Esophagus (tissue), 2 donors: ENCODE results near the gene CDC42EP5. TPM values are rescaled to one million over a fixed set of nuclear protein-coding genes. Genes with fewer than 3 reads are reported as not detected.

Experiments used
- H3K27ac ChIP-seq, 2 donors: one replicate each; pipeline ENCODE4 v1.5.1; 2013; ENCODE audit warnings: low read depth in 2 of 2, mild to moderate bottlenecking in 2 of 2, inconsistent platforms in 1 of 2, low read length in 1 of 2, moderate library complexity in 1 of 2
- H3K27me3 ChIP-seq, 2 donors: one replicate each; pipeline ENCODE4 v1.6.1; 2013; ENCODE audit warnings: low read length in 2 of 2, control low read depth in 1 of 2, mild to moderate bottlenecking in 1 of 2; ENCODE audit not compliant: insufficient read depth in 2 of 2, control insufficient read depth in 1 of 2
- H3K36me3 ChIP-seq, 2 donors: one replicate each; pipeline ENCODE4 v1.6.1; 2013; ENCODE audit warnings: low read length in 1 of 2; ENCODE audit not compliant: control insufficient read depth in 2 of 2, insufficient read depth in 2 of 2
- H3K4me1 ChIP-seq, 2 donors: one replicate each; pipeline ENCODE4 v1.6.1; 2013; ENCODE audit warnings: low read length in 1 of 2; ENCODE audit not compliant: control insufficient read depth in 2 of 2, insufficient read depth in 2 of 2
- H3K4me3 ChIP-seq, 2 donors: one replicate each; pipeline ENCODE4 v1.5.1; 2013; ENCODE audit warnings: low read length in 2 of 2, mild to moderate bottlenecking in 2 of 2, low read depth in 1 of 2, moderate library complexity in 1 of 2
- H3K9me3 ChIP-seq, 2 donors: one replicate each; pipeline ENCODE4 v1.6.1; 2013; ENCODE audit warnings: mild to moderate bottlenecking in 2 of 2, low read depth in 1 of 2, low read length in 1 of 2, moderate library complexity in 1 of 2; ENCODE audit not compliant: control insufficient read depth in 2 of 2, insufficient read depth in 1 of 2
- WGBS, 2 donors: extraction: QIAGEN DNeasy Blood & Tissue Kit; methylation state at CpG; one replicate each; pipeline ENCODE4 v1.1.7; 2013; 5-methylcytosine and 5-hydroxymethylcytosine counted together
- polyA plus RNA-seq, 2 donors: library from polyadenylated mRNA; stranded (reverse); fragments of 200-250 nt; gene quantifications; one replicate each; pipeline ENCODE4 v1.2.3, GENCODE V29; 2013
- donor health status: healthy with polysubstance abuse.
- donor health status: Bipolar disorder and iron deficiency.

CDC42EP5 gene
- polyA plus RNA-seq, 2 donors = 7.0 to 13.1 TPM

DNA sequence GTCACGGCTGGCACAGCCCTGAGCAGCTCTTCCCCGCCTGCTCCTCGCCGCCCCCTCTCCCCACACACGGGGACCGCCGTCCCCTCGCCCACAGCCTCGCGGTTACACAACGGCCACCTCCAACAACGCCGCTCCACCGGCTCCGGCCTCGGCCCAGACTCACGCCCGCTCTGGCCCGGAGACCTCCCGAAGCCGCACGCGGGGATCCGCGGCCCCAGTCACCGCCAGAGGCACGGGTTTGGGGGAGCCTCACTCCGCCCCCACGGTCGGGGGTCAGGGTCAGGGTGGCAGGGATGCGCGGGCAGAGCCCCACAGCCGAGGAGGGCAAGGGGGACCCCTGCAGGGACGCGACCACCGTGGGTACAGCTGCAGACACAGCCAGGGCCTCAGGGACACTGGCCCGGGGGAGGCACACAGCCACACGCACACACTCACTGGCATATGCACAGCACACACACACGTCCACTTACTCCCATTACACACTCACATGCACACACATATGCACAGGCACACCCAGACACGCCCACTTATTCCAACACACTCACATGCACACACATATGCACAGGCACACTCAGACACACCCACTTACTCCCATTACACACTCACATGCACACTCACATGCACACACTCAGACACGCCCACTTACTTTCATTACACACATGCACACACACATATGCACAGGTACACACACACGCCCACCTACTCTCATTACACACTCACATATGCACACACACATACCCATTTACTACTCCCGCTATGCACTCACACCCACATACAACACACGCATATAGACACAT lies 56.2 kb downstream of the CDC42EP5 start:
- WGBS, 2 donors = 36 to 37% methylated on average over 39 to 44 of the region's 44 CpGs
- Histone ChIP-seq H3K4me1 (peaks cover 0 to 2% of the 10 kb centered on the region in 2 donors), H3K9me3 (peaks cover 0 to 8% of the 10 kb centered on the region in 2 donors), H3K4me3 (no peak overlapping the region), H3K27me3 (peaks cover 0 to 16% of the 10 kb centered on the region in 2 donors), H3K36me3 (no peaks in the 10 kb centered on the region), H3K27ac (no peak overlapping the region)

DNA sequence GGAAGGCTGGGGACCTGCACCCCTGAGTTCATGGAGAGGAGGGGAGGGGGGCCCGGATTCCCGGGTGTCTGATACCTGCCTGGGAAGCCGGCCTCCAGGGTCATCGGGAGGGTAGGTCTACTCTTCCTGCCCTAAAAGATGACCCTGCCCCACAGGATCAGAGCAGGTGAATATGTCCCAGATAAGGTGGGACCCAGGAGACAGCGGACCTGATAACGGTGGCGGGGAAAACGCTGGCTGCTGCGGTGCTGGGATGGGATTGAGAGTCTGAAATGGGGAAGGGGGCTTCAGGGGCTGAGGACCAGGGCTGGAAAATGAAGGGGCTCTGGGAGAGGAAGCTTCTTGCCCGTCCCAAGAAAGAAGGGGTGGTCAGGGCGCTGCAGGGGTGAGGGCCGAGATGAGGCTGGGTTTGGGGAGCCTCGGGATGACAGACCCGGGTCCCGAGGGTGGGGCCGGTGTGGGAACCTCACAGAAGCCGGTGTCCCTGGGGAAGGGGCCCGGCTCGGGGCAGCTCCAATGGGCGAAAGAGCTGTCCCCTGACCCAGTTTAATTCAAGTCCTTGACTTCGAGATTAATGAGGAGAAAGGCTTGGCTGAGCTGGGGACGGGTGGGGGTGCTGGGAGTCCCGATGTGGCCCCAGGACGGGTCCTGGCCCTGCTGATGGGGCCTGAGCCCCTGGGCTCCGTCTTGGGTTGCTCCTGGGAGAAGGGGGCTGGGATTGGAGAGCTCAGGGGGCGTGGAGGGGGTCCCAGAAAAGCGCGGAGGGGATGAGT lies 57.0 kb downstream of the CDC42EP5 start:
- Histone ChIP-seq H3K9me3 (peaks cover 0 to 8% of the 10 kb centered on the region in 2 donors), H3K4me3 (no peak overlapping the region), H3K4me1 (peaks cover 0 to 2% of the 10 kb centered on the region in 2 donors), H3K27me3 (peaks cover 0 to 16% of the 10 kb centered on the region in 2 donors), H3K27ac (no peak overlapping the region), H3K36me3 (no peaks in the 10 kb centered on the region)
- 6 to 7% methylated on average over 26 to 28 of the region's 28 CpGs for WGBS, 2 donors

DNA sequence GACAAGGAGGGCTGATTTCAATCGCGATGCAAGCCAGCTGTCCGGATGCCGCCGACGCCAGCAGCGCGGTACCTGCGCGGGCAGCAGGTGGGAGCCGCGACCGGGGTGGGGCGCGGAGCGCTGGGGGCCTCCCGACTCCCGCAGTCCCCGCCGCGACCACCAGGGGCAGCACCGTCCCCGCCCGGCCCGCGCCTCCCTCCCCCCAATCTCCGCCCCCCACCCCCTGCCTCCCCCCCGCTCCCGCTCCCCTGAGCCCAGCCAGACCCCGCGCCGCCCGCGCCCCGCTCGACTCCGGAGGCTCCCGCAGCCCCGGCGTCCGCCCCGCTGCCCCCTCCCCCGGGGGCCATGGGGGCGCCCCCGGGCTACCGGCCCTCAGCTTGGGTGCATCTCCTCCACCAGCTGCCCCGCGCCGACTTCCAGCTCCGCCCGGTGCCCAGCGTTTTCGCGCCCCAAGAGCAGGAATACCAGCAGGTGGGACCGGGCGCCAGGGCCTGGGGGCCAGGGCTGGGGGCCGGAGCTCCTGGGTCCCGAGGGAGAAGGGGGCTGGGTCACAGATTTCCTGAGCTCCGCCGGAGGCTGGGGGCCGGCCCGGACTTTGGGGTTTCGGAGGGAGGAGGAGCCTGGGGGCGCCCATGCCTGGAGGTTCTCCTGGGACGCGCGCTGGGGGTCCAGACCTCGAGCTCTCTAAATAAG lies 57.7 kb downstream of the CDC42EP5 start, which contains the start of gene TTYH1:
TSS of gene TTYH1 (plus strand) at position 257 of the 693 bp plus-strand sequence. CDS start at position 346, 89 bp downstream.
- Histone ChIP-seq H3K9me3 (peaks cover 0 to 8% of the 10 kb centered on the region in 2 donors), H3K4me1 (peaks cover 0 to 2% of the 10 kb centered on the region in 2 donors), H3K4me3 (no peak within 1 kb of the TSS), H3K27me3 (peaks cover 0 to 16% of the 10 kb centered on the region in 2 donors), H3K27ac (no peak within 1 kb of the TSS), H3K36me3 (no peaks in the 10 kb centered on the region)
- WGBS, 2 donors = 5 to 10% methylated on average over 22 to 65 of the region's 68 CpGs

Other genes with a start within 250 kb of the CDC42EP5 start
- under 1 TPM; 0.08 to 0.26 TPM for gene LILRA6, start 230.5 kb downstream of the CDC42EP5 start, polyA plus RNA-seq
- gene LILRB5, start 216.0 kb downstream of the CDC42EP5 start, polyA plus RNA-seq = under 1 TPM; 0.63 to 0.92 TPM
- gene LILRB2, start 192.2 kb downstream of the CDC42EP5 start, polyA plus RNA-seq = under 1 TPM; 0.39 to 0.67 TPM
- gene LILRA5, start 160.1 kb downstream of the CDC42EP5 start, polyA plus RNA-seq = under 1 TPM; 0.12 to 0.34 TPM
- under 1 TPM in 1 of 2 donors, not detected in 1; 0.06 TPM for gene LILRA4, start 134.1 kb downstream of the CDC42EP5 start, polyA plus RNA-seq
- 1 to 10 TPM; 1.9 to 2.0 TPM for gene LAIR1, start 108.4 kb downstream of the CDC42EP5 start, polyA plus RNA-seq
- gene TTYH1, start 57.8 kb downstream of the CDC42EP5 start, polyA plus RNA-seq = 1 to 10 TPM in 1 of 2 donors, under 1 TPM in 1; 0.82 to 3.7 TPM
- 100 to 1,000 TPM in 1 of 2 donors, 10 to 100 TPM in 1; 55.3 to 137 TPM for gene LENG8, start 24.1 kb downstream of the CDC42EP5 start, polyA plus RNA-seq
- gene LENG9, start 9.5 kb downstream of the CDC42EP5 start, polyA plus RNA-seq = 1 to 10 TPM; 4.4 to 5.8 TPM
- gene LAIR2, start 29.5 kb upstream of the CDC42EP5 start, polyA plus RNA-seq = under 1 TPM in 1 of 2 donors, not detected in 1; 0.08 TPM
- under 1 TPM; 0.53 to 0.55 TPM for gene LILRA2, start 100.5 kb upstream of the CDC42EP5 start, polyA plus RNA-seq
- gene LILRA1, start 120.3 kb upstream of the CDC42EP5 start, polyA plus RNA-seq = under 1 TPM; 0.08 to 0.21 TPM
- under 1 TPM; 0.46 to 0.55 TPM for gene LILRB1, start 157.2 kb upstream of the CDC42EP5 start, polyA plus RNA-seq
- gene LILRB4, start 189.7 kb upstream of the CDC42EP5 start, polyA plus RNA-seq = under 1 TPM; 0.35 to 0.58 TPM